ENCODE measurements around the gene CENPH.
"Not testable (repeated sequence)": the region's sequence is repeated elsewhere in the genome, so short reads cannot be mapped to it uniquely, and the experiment has no call there.

Gene CENPH

DNA sequence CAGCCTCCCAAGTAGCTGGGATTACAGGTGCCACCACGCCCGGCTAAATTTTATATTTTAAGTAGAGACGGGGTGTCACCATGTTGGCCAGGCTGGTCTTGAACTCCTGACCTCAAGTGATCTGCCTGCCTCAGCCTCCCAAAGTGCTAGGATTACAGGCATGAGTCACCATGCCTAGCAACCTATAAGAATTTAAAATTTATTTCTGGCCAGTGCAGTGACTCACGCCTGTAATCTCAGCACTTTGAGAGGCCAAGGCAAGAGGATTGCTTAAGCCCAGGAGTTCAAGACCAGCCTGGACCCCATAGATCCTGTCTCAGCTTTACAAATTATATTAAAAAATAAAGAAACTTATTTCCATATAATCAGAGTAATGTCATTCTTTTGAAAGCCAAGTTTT, 66.6 kb downstream of the CENPH start:
- DNase-seq = not testable (repeated sequence)

DNA sequence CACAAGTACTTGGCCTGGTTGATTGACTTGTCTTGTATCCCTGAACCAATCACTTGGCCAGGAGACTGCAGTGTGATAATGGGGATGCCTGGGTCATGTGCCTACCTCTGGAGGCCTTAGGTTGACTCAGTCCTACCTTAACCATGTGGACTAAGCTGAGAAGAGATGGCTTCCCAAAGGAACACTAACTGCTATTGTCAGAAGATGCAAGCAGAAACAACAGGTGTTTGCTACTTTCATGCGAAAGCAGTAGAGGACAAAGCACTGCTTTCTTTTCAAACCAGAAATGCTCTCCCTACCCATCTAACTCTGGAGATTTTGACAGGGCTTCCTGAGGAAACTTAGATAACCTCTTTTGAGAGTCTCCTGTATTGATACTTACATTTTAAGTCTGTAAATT, 68.2 kb downstream of the CENPH start:
- DNase-seq = no peak
